SIG-M5 treated with dmso at 0.1 percent for 504 hours (cell line): ENCODE measurements around the gene COL2A1.

Experiments
- DNase-seq: peaks from one replicate; lab custom pipeline; 2025; ENCODE audit not compliant: unreplicated experiment; lab: John Stamatoyannopoulos, UW

The COL2A1 gene

GRCh38 chr12:47949441-47950341 lies 54.6 kb downstream of the COL2A1 start:
- DNase-seq, result peak; percentile 74

GRCh38 chr12:47947341-47947740 lies 56.9 kb downstream of the COL2A1 start:
- no peak for DNase-seq

DNA sequence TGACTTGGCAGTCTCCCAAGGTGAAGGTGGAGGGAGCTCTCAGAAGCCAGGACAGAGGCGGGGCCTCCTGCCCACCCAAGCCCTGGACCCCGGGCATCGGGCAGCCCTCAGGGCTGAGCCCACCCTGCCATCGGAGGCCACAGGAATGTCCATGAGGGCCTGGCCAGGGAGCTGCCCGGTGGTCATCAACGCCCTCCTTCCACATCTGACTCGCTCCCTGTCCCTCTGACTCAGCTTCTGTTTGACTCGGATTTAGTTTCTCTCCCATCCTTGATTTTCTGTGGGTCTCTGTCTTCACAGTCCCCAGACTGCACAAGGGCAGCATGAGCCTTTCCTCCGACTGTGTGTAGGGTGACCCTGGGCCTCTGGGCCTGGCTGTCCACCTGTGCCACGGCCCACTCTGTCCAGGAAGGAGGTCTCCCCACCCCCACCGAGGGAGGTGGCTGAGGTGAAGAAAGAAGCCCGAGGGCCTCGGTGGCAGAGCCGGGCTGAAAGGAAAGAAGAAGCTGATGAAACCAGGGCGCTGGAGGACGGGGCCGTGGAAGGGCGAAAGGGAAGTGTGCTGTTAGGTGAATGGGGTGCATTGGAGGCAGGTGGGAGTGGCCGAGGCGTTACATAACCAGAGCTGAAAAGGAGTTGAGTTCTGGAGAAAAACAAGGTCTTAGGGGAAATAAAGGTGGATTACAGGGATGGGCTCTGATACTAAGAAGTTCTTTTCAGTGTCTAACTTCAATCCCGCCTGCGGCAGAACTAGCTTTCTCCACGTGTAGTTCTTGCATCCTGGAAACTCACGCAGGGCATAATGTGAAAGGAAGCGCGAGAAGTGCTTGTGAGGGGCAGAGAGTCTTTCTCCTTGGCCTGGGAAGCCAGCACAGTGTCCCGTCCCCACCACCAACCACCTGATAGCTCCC lies 57.6 kb downstream of the COL2A1 start:
- peak; percentile 83 for DNase-seq

- DNase-seq, result no peak
Measured at GRCh38 chr12:47945341-47945728, 58.9 kb downstream of the COL2A1 start.

- no peak for DNase-seq
Measured at GRCh38 chr12:47944685-47945340, 59.5 kb downstream of the COL2A1 start.

GRCh38 chr12:47943623-47944340 lies 60.5 kb downstream of the COL2A1 start:
- DNase-seq, result no peak

DNA sequence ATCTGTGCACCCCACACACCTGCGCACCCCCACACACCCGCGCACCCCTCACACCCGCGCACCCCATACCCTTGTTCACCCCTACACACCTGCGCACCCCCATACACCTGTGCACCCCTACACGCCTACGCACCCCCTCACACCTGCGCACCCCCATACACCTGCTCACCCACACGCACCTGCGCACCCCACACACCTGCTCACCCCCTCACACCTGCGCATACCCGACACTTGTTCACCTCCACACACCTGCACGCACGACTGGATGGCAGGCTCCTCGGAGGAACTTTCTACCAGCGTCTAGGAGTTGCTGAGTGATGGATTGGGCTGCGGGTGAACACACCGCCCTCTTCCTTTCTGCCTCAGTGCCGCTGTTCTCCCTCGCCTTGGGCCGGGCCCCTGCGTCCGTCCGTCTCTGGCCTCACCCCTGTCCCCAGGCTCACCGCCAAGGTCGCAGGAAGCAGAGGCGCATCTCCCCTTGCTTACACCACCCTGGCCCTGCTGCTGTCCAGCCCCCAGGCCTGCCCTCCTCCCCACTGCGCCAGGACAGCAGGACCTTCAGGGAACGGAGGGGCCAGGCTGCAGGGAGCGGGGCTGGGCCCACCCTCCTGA lies 61.6 kb downstream of the COL2A1 start:
- DNase-seq, result no peak

DNA sequence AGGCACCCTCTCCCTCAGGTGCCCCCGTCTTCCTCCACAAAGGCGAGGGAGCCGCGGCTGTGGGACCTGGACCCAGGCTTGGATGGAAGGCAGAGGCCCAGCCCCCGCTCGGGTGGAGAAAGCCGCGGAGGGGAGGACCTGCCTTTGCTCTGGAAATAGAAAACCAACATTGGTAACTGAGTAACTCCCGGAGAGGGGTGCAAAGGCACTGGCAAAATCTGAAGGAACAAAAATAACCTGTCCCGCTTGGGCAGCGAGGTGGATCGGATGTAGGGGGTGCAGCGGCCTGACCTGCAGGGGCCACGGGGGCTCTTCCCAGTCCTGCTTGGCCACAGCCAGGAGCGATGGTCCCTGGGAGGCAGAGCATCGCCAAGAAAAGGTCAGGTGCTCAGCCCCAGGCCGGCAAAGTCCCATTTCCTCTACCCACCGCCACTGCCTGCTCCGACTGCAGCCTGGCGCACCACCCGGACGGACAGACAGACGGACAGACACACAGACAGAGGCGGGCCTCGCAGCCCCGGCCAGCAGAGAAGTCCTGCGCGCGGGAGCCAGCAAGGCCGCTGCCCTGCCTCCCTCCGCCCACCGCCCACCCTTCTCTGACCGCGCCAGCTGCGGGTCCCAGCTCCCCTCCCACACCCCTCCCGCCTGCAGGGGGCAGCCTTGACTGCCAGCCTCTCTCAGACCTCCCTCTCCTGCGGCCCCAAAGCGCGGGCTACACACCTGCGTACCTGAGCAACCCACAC lies 62.2 kb downstream of the COL2A1 start:
- DNase-seq, result no peak

GRCh38 chr12:47941475-47941780 lies 62.8 kb downstream of the COL2A1 start:
- no peak for DNase-seq

DNA sequence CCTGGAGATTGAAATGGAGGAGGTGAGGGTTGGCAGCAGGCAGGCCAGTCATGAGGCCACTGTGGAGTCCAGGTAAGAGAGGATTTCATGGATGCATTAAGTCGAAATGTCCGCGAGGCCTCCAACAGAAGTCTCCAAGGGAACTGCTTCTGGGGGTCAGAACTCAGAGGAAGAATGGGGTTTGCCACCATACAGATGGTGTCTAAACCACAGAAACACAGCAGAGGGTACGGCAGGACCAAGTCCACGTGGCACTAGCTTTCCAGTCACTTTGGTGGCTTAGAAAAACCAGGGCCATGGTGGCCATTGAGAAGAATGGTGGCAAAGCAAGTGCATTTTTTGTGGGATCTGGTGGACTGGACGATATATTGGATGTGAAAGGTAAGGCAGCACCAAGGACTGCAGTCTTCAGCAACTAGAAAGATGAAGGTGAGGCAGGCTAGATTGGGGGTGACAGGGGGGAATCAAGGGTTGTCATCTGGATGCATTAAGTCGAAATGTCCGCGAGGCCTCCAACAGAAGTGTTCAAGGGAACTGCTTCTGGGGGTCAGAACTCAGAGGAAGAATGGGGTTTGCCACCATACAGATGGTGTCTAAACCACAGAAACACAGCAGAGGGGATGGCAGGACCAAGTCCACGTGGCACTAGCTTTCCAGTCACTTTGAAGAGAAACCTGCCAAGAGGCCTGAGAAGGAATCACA lies 63.4 kb downstream of the COL2A1 start:
- no peak for DNase-seq

DNA sequence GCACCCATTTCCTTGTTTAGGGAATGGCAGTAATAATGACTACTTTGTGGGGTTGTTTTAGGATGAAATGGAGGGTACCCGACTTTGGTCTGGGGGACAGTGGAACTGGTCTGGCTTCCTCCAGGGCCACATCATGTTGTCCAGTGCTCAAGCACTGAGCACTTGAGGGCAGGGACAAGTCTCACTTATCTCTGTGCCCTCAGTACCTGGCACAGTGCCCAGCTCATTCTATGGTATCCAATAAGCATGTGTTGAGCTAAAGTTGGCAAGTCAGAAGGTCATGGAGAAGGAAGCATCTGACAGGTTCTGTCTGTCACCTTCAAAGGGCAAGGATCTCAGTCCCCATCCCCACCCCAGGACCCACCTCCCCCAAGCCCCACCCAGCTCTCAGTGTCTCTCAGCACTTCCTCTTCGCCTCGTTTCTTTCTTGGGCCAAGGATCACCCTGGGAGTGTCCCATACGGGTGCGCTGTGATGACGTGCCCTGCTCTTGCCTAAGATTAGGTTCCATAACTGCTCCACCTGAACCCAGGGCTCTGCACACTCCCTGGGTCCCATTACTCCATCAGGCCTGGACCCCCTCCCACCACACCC lies 65.2 kb downstream of the COL2A1 start:
- no peak for DNase-seq

DNA sequence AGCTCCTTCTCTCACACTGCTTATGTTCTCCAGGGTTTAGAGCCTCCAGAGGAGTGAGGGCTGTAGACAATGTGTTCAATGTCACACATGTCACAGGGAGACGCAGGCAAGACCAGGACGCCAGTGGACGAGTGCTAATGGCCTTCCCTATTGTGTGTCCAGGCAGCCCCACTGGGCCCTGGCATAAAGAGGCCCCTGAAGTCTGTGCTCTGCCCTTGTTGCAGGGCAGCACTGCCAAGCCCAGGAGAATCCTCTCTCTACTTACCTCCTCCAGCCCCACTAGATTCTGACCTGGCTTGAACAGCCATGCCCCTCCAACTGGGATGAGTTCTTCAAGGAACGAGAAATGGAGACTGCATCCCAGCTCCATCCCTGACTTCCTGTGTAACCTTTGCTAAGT lies 65.7 kb downstream of the COL2A1 start:
- DNase-seq, result no peak

DNA sequence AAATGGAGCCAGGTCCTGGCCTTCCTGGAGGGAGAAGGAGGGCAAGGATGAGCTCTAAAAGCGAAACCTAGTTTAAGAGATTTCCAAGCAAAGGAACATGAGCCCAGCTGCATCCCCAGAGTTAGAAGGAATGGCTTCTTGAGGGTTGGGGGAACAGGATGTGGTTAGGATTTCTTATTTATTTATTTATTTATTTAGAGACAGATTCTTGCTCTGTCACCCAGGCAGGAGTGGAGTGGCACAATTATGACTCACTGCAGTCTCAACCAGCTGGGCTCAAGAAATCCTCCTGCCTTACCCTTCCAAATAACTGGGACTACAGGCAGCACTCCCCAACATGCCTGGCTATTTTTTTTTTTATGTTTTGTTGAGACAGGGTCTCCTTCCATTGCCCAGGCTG lies 66.2 kb downstream of the COL2A1 start:
- peak; percentile 15 for DNase-seq

- DNase-seq, result no peak
Measured at GRCh38 chr12:47935184-47935583, 69.1 kb downstream of the COL2A1 start.

- DNase-seq, result no peak
Measured at GRCh38 chr12:47931187-47931586, 73.1 kb downstream of the COL2A1 start.

DNA sequence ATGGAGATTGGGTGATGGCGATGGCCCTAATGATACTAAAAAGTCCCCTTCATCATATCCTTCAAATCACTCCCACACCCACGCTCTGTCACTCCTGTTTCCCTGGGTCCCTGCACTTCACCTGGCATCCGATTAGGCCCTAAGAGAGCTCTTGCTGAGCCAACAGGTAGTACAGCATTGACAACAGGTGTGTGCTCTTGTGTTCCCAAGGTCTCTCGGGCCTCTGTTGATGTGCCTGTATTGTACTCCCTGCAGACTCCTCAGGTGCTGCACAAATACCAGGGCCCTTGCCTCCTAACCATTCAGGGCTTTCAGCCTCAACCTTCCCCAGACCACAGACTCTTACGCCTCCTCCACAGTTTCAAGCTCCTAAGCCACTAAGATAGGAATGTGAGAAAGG lies 73.6 kb downstream of the COL2A1 start:
- no peak for DNase-seq

GRCh38 chr12:47927346-47927745 lies 76.9 kb downstream of the COL2A1 start:
- DNase-seq, result no peak
